Measurements from ENCODE around the gene TEX51.

TEX51 gene

DNA sequence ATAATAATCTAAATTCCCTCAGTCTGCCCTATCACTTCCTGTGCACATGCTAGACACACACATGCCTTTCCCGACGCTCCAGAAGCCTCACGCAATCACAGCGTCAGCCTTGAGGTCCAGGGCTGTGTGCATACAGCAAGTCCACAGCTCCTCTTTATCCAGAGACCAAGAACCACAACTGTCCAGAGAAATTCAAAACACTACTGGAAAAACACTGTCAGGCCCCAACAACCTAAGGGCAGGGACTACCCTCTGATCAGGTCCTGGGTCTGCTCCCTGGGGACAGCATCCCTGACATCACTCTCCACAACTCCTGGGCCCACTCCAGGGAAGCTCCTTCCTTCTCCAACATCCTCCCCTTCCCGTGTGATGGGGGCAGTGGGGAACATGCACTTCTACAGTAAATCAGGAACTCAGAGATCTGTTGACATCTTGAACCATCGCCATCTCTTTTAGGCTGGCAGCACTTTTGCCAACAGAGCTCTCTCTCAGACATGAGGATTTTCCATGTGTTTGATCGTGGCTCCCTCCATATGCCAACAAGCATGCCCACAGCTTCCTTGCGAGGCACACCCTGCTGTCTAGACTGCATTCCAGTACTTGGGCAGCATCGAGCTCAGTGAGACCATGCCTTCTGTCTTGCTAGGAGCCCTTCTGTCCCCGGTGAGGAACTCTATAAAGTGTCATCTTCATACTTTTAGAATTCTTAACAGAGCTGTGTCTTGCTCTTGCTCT, 15.4 kb downstream of the TEX51 start:
- DNase-seq (ENCODE audit: low read depth in 3 of 3): no peak

DNA sequence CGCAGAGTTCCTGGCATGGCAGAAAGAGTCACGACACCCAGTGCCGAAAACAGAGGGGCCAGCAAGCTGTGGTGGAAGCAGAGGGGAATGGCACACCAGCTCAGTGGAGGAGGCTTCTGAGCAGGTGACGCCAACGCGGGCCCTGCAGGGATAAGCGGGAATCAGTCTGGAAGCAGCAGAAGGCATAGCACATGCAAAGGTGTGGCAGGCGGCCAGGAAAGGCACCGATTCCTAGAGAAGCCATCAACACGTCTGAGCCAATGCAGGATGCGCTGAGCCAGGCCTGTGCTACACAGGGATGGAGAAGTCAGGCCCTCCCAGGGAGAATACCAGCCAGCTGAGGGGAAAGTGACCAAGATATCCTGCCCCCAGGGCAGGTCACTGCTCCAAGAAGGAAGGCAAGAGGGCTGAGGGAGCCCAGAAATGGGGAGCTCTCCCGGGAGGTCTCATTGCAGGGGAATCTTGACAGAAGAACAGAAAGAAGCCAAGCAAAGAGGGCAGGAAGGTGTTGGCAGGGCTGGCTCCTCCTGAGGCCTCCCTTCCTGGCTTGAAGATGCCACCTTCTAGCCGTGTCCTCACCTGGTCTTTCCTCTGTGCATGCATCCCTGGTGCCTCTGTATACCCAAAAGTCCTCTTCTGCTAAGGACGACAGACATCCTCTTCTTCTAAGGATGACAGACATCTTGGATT, 16.3 kb downstream of the TEX51 start:
- no peak for DNase-seq (ENCODE audit: low read depth in 3 of 3)

DNA sequence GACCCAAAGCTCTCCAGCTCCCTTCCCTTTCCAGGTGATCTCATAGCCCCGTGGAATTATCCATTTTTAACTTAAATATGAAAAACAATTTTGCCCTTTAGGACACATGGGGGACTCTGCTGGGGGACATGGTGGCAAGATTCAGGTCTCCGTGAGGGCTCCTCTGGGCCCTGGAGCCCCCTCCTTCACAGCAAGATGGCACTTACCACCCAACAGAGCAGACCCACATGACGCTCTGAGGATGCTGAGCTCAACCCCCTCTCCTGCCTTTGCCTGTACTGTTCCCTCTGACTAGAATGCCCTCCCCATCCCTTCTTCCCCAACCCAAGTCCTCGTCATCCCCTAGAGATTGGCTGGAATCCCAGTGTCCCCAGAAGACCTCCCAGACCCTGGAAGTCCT, 17.2 kb downstream of the TEX51 start:
- DNase-seq (ENCODE audit: low read depth in 3 of 3): no peak

DNA sequence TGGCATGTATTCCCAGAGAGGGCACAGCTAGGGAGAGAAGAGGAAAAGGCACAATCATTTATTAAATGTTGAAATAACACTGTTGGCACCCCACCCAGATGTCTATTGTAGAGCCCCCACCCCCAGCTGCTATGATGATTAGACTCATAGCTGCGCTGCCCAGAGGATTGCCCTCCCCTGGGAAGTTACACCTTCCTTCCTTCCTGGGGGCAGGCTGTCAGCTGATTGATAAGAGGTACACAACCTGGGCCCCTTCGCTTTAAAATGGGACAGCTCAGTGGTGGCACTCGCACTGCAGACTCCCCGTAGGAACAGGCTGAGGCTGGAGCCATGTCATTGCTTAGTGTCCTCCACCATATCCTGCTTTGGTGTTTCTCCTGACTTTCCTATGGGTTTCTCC, 18.1 kb downstream of the TEX51 start:
- DNase-seq (ENCODE audit: low read depth in 3 of 3): no peak

DNA sequence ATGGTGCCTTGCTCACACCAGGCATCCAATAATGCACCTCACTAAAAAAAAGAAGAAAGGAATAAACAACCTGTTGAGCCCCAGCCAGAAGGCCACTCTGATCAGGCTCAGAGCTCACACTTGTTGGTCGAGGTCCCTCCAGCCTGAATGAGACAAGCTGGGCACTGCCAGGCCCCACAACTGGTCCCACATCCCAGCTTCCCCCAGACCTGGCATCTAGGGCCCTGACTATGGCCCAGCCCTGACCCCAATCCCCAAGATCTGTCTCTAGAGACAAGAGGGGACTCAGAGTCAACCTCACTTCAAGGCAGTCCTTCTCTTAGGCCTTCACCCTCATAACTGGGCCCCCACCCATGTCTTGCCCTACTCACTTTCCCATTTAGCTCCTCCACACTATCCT, 22.4 kb downstream of the TEX51 start:
- DNase-seq (ENCODE audit: low read depth in 3 of 3): no peak

DNA sequence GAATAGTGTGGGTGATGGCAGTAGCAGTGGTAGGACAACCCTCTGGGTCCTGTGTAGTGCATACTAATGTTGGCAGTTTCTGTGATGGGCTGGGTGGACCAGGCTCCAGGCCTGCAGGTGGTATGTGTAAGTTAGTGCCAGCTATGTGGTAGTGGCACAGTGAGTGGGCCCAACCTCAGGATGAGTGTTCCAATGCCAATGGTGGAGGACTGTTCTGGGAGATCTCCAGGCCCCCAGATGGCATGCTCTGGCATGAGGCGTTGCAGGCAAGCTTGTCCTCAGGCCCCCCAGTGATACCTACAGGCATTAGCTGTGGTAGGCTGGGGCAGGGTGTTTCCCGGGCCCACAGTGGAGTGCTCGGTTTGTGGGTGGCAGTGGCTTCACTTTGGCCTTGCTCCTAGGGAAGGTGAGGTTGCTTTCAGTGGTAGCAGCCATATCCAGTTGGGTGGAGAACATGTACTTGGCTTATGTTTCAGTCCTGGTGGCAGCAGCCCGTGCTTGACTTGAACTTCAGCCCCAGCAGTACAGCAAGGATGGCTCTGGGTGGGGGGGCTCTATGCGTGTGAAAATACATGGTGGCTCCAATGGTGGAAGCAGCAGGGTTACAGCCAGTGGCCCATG, 32.4 kb downstream of the TEX51 start:
- DNase-seq (ENCODE audit: low read depth in 3 of 3): no peak

DNA sequence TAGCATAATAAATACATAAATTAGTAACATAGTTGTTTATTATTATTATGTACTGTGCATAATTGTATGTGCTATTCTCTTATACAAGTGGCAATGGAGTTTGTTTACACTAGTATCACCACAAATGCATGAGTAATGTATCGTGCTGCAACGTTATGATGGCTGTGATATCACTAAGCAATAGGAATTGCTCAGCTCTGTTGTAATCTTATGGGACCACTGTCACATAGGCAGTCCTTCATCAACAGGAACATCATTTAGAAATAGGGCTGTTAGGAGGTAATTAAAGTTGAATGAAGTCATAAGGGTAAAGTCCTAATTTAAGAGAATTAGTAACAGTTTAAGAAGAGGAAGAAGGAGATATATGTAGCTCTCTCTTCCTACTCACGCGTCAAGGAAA, 33.8 kb downstream of the TEX51 start:
- DNase-seq (ENCODE audit: low read depth in 3 of 3): no peak

DNA sequence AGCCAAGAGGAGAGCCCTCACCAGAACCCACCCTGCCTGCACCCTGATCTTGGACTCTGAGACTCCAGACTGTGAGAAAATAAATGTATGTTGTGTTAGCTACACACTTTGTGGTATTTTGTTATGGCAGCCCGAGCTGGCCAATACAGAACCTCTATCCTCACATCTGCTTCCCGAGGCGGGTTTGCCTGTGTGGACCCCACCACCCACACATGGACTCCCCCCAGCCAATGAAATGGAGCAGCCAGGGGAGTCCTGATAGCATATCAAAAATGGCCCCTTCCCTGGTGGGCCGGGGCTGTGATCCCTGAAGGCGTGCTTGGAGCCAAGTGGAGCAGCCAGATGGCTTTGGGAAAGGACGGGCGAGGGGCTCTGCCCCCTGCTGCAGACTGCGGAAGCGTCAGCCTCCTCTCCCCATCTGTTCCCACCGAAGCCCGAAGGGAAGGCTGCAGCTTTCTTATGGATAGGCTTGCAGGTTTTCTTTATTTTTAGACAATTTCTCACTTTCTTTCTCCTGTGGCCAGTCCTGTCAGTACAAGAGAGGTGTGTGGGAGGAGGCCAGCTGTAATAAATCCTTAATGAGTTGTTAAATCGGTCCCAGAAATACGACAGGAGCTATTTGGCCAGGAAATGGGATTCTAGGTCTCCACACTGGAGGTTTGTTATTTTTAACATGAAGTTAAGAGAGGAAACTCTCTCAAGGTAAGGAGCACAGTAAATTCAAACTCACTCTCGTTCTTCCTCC, 34.4 kb downstream of the TEX51 start:
- no peak for DNase-seq (ENCODE audit: low read depth in 3 of 3)

DNA sequence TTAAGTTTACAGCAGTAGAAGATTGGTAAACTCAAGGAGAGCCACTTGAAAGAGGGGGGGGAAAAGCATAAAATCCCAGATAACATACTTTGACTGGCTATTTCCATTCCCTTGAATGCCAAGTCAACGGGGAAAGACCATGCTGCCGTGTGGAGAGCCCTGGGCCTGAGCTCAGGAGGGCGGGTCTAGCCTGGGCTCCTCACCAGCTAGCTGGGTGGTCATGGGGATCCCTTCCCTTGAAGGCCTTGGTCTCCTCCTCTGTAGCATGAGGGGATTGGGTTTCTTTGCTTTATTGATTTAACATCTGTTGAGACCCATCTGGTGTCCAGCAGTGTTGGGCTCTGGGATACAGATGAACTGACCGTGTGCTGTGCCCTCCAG, 35.0 kb downstream of the TEX51 start:
- DNase-seq (ENCODE audit: low read depth in 3 of 3): no peak

DNA sequence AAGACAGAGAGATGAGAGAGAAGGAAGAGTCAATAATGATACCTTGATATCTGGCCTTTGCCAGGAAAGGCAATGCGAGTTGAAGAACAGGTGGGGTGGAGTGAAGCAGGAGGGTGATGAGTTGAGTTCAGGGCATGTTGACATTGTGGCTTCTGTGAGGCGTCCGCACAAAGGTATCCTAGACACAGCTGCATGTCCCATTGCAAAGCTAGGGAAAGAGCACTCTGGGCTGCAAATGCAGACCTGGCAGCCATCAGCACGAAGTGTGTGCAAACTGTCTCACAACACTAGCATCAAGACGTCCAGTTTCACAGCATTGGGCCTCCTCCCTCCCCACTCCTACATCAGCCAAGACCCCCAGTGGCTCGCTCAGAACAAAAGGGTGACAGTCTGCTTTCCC, 36.1 kb downstream of the TEX51 start:
- DNase-seq (ENCODE audit: low read depth in 3 of 3): no peak

DNA sequence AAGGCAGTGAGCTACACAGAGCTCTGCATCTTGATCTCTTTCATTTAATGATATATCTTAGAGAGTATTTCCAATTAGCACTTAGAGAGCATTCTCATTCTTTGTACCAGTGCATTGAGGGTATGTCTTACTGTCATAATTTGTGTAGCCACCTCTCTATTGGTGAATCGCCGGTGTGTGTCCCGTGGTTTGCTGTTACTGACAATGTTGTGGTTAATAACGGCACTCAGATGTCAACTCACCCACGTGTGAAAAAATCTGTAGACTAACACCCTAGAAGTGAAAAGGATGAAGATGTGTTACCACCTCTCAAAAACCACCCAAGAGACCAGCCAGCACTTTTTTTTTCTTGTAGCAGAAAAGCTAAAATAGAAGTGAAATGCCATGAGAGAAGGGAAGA, 37.1 kb downstream of the TEX51 start:
- DNase-seq (ENCODE audit: low read depth in 3 of 3): no peak

DNA sequence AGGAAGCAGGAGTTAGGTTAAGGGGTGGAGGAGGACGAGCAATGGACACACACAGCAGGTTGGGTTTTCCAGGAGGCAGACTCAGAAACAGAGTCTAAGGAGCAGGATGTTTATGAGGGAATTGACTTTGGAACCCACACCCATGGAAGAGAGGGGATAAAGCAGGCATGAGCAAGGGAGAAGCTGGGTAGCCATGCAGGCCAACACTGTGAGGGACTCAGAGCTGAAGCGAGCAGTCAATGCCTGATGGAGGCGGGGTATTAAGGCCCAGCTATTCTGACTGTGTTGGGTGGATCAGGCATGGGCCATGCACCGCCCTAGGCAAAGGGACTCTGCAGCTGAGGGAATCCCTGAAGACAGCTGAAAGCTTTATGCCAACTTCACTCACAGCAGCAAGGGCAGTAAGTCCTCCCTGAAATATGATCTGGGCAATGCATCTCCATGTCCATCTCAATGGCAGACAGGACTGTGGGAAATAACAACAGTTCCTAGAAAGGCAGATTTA, 37.6 kb downstream of the TEX51 start:
- DNase-seq (ENCODE audit: low read depth in 3 of 3): no peak

DNA sequence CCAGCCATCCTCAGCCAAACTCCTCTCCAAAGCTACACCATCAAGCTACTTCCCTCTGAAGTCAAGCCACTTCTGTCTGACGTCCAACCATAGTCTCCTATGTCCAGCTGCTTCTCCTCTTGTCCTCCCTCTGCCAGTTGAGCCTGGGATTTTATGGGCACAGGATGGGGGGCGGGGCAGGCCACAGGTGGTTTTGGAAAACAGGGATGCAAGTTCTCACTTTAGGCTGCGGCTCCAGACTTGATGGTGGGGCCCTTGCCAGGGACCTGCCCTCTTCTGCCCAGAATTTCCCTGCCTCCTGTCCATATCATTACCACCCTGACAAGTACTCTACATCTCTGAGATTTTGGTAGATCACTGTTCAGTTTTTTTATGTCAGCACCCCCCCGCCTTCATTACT, 41.6 kb downstream of the TEX51 start:
- no peak for DNase-seq (ENCODE audit: low read depth in 3 of 3)

DNA sequence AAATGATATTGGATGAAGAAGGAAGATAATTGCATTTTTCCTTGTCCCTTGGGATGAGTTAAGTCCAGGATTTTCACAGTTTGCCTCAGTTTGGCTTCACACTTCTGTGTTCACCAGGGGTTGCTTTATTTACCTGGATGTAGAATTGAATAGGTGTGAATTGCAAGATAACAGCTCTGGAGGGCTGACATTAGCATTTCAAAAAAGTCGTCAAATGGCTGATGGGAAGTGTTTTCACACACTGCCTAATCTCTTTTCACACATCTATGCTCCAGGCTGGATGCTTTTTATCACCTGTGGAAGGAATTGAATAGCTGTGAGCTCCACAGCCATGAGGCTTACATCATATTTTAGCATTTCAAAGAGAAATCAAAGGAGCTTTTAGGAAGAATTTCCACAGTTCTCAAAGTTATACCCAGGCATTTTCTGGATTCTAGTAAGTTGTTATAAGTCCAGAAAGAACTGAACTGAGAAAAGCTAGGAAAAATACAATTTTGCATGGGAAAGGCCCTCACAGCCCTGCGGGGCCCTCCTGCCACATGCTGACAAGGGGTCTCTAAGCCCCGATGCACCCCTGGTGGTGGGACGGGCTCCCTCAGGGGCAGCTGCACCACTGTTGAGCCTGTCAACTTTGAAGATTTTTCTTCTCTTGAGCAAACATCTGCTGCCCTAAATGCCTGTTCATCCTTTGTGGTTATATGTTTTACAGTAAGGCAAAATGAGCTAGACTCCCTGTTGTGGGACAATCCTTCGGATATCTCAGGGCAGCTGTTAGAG, 43.9 kb downstream of the TEX51 start:
- DNase-seq (ENCODE audit: low read depth in 3 of 3): no peak

DNA sequence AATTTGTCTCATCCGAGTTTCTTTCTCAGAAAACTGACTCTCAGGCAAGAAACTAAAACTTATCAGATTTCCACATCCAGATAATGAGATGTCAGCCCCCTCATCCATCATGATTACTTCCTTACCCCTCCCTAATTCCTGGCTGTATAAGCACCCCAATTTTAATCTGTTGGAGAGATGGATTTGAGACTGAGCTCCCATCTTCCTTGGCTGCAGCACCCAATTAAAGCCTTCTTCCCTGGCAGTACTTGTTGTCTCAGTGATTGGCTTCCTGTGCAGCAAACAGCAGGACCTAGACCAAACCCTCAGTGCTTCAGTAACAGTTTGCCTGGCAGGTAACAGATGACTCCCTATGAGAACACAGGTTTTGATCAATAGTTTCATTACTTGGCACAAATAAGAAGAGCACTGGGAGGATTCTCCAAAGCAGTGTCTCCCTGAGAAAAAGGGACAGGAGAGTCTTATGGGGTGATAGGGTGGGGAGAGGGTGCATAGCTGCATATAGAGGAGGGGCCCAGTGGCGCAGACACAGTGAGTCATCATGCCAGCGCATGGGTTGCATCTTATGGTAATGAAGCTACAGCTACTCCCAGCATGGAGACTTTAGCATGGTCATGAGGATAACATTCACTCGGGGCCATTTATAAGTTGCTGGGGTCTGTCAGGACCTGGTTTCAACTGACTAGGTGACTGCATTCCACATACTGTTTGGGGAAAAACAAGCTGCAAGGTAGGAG, 45.1 kb downstream of the TEX51 start:
- no peak for DNase-seq (ENCODE audit: low read depth in 3 of 3)

DNA sequence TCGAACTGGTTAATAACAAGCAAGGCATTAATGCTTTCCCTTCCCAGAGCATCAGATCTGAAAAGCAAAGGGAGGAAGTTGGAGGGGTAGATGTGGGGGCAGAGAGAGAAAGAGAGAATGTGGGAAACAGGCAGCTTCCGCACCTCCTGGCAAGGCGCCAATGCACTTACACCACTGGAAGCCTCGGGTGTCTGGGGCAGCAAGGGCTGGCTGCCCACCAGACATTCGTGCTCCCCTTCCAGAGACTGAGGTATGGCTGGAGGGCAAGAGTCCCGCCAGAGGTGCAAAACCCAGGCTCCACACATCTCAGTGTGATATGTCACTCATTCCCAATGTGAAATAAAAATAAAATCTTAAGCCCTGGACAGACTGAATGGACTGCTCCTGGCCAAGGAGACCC, 46.4 kb downstream of the TEX51 start:
- DNase-seq (ENCODE audit: low read depth in 3 of 3): no peak

DNA sequence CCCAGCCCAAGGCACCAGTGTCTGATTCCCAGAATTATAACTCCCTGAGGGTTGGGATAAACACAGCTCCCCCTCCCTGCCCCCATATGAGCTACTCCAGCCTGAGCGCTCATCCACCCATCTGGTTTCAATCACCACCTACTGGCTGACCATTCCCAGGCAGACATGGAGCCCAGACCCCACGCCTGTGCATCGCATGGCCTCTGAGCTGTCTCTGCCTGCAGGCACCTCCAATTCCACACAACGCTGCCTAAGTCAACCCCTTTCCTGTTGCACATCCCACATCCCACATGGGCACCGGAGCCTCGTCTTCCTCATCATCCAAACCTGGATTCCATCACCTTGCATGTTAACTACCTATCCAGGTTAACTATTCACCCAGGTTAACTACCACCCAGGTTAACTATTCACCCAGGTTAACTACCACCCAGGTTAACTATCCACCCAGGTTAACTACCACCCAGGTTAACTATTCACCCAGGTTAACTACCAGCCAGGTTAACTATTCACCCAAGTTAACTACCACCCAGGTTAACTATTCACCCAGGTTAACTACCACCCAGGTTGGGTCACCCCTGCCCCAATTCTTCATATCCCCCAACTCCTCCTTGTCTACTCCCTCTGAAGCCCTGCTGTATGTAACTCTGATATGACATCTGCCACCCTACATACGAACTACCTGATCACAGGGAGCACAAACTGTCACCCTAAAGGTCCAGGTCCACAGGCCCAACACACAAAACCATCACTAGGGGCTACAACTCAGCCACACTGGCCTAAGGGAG, 47.8 kb downstream of the TEX51 start:
- no peak for DNase-seq (ENCODE audit: low read depth in 3 of 3)

DNA sequence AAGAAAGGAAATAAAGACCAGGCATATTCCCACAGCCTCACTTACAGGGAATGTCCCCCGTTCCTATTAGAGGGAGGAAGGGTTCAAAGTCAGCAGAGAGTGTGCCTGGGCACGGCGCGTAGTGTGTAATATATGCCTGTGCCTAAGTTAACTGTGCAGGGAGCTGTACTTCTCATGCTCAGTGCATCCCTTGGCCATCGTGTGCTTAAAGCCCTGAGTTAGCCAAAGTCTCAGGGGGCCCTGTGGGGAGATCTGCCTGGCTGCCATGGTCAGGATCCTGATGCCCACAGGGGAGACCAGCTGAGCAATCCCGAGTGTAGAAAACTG, 48.4 kb downstream of the TEX51 start:
- DNase-seq (ENCODE audit: low read depth in 3 of 3): no peak

DNA sequence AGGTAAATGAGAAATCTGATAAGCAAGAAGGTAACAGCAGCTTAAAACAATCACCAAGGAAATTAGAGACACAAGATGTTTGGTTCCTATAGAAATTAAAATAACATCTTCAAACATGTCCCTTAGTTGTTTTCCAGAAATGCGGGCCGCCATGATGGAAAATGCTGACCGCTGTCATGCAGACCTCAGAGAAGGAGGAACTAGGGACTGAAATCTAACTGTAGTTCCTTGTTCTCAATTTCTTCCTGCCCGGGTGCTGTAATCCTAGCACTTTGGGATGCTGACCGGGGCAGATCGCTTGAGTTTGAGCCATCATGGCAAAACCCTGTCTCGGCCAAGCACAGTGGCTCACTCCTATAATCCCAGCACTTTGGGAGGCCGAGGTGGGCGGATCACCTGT, 51.1 kb downstream of the TEX51 start:
- no peak for DNase-seq (ENCODE audit: low read depth in 3 of 3)

DNA sequence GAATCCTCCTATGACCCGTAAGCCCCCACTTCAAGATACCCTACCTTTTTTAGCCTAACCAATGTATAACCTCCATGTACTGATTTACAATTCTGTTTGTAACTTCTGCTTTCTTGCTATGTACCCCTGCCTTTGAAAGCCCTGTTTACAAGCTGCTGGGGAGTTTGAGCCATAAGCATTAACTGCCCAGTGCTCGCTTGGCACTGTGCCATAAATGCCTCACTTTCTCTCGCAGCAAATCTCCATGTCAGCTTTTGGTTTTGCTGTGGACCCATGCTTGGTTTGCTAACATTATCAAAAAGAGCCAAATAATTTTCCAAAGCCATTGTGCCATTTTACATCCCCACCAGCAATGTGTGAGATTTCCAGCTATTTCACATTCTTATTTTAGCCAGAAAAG, 51.8 kb downstream of the TEX51 start:
- no peak for DNase-seq (ENCODE audit: low read depth in 3 of 3)

Data from stimulated activated CD4-positive, alpha-beta T cell treated with anti-CD3 and anti-CD28 coated beads, TNF-alpha, amount 100 ng/mL, for 24 hours (primary cell).